ENCODE data around the gene TNS3. TPM values are rescaled to one million over a fixed set of nuclear protein-coding genes. Genes with fewer than 3 reads are reported as not detected.

Gene TNS3
- total and polyA plus RNA-seq, 2 of the 13 experiments (the other 11 are each of a cell fraction or from before 2014, with no cell fraction given), result 52.9 to 55.7 TPM

GRCh38 chr7:47591655-47592572 lies 10.0 kb upstream of the TNS3 start:
- H3K4me3 ChIP-seq (replicated peaks in 1 of 3; ENCODE audit: insufficient read depth in 1 of 3, low read depth in 2 of 3, low read length in 3 of 3), result peak overlapping the region in 1 of 3 experiments; percentile 6; a peak in 1 of 6 replicates
- no peaks in the 10 kb centered on the region for H3K36me3 ChIP-seq (replicated peaks in 1 of 2; ENCODE audit: control insufficient read depth in 1 of 2, insufficient read depth in 2 of 2, low read length in 2 of 2)
- peak; percentile 69 for ATAC-seq
- no peaks in the 10 kb centered on the region for H3K9me3 ChIP-seq (ENCODE audit: low read length)
- intact Hi-C loops (cut with micrococcal nuclease; ENCODE audit: unreplicated experiment), result no loop called here
- ChIA-PET POLR2A (interaction anchor here (1.1 to 2.2 kb wide), 5 partner anchors 9 to 19 kb away, joined by 3 to 13 read pairs (median 8); partner anchors contain the start of gene TNS3), CTCF (ENCODE audit: low intra/inter-chr PET ratio, low total read pairs) (no interaction called here)
- H4K20me1 ChIP-seq (ENCODE audit: insufficient read depth, low read length), result no peaks in the 10 kb centered on the region
- WGBS (ENCODE audit: low lambda C conversion rate), result 51% methylated on average over 17 of the region's 17 CpGs
- H3K27ac ChIP-seq (ENCODE audit: extremely low read length, insufficient read depth, low read length), result peak overlapping the region; percentile 23
- no peak overlapping the region for H2AFZ ChIP-seq (ENCODE audit: low read length)
- in situ Hi-C loops (cut with HindIII; ENCODE audit: extremely low pct_ligation_motif_present, low pct_unique_long_range_greater_than_20kb), result no loop called here
- H3K4me1 ChIP-seq (ENCODE audit: insufficient read depth, low read length), result peaks cover 50% of the 10 kb centered on the region
- FAIRE-seq, result no peak
- DNase-seq (ENCODE audit: low spot score), result peak; percentile 75
- H3K4me2 ChIP-seq (ENCODE audit: low read depth, low read length), result peak overlapping the region; percentile 67
- H3K27me3 ChIP-seq (ENCODE audit: control insufficient read depth in 1 of 2, insufficient read depth in 2 of 2, low read length in 2 of 2), result no peaks in the 10 kb centered on the region
- BruUV-seq (replicated peaks), result no TSS peak
- no peaks in the 10 kb centered on the region for H3K79me2 ChIP-seq (ENCODE audit: insufficient read depth, low read length)
- peak overlapping the region; percentile 34 for H3K9ac ChIP-seq (ENCODE audit: insufficient read depth, low read depth, low read length)
- TF ChIP-seq ARNTL (CRISPR knock-in tag; IDR thresholded peaks at IDR 0.05) (no peak), IRF9 (CRISPR knock-in tag; IDR thresholded peaks at IDR 0.05; ENCODE audit: borderline replicate concordance) (no peak), SNAI1 (CRISPR knock-in tag; IDR thresholded peaks at IDR 0.05; ENCODE audit: borderline replicate concordance) (no peak), THAP11 (CRISPR knock-in tag; IDR thresholded peaks at IDR 0.05) (0 out of 2 replicates have a peak, but pooled peaks have one; percentile 21), ZNF644 (CRISPR knock-in tag; IDR thresholded peaks at IDR 0.05; ENCODE audit: low read depth) (no peak), SIN3A (IDR thresholded peaks at IDR 0.05; ENCODE audit: borderline replicate concordance, low read depth, low read length) (no peak), PRDM15 (CRISPR knock-in tag; IDR thresholded peaks at IDR 0.05) (peak; percentile 65; the same call in 1 of the 2 replicates), AHR (CRISPR knock-in tag; IDR thresholded peaks at IDR 0.05) (no peak), ZNF503 (CRISPR knock-in tag; IDR thresholded peaks at IDR 0.05) (no peak), ZMYM3 (CRISPR knock-in tag; IDR thresholded peaks at IDR 0.05) (no peak), ZNF343 (CRISPR knock-in tag; IDR thresholded peaks at IDR 0.05) (no peak), PAXIP1 (CRISPR knock-in tag; conservative IDR thresholded peaks at IDR 0.05) (0 out of 2 replicates have a peak, but pooled peaks have one; percentile 26), ZNF264 (CRISPR knock-in tag; IDR thresholded peaks at IDR 0.05) (no peak)

Measured in HepG2 (cell line).